Activated CD4-positive, CD25-positive, alpha-beta regulatory T cell treated with anti-CD3 and anti-CD28 coated beads, Interleukin-2, amount 50 U/mL, for 16 hours (primary cell): ENCODE data around the gene TMEM191B.
"Not testable (repeated sequence)": the region's sequence is repeated elsewhere in the genome, so short reads cannot be mapped to it uniquely, and the experiment has no call there.

Experiments used
- DNase-seq: peaks from one replicate; pipeline ENCODE4 v3.0.0-alpha.2; 2020; ENCODE audit warnings: low read depth, low spot score

TMEM191B gene

DNA sequence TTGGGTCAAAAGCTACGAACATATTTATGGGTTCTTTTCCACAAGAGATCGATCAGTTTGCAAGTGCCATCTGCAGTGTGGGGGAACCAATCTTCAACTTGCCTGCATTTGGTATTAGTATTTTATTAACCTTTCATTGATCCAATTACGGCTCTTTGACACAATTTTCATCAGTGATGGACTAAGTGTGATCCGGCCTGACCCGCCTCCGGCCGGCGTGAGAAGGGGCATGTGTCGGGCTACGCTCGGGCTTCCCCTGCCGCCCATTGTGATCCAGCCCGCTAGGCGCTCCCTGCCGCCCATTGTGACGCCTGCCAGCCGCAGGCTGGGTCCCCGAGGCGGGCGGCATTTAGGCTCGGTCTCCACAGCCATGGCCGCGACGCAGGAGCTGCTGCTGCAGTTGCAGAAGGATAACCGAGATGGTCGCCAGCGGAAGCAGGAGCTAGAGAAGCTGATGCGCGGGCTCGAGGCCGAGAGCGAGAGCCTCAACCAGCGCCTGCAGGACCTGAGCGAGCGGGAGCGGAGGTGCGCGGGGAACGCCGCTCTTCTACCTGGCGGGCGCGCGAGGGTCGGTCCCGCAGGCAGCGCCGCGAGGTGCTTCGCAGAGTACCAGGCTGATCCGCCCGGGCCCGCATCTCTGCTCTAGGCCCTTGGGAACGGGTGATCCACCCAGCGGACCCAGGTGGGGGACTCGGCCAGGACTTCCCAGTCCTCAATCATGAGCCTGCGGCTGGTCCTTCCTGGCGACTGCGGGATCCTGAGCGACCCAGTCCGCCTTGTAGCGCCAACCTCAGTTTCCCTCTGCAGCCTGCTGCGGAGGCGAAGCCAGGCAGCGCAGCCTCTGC lies at the start of gene TMEM191B:
Gene TMEM191B, plus strand, starts transcription at position 51 of the 845 bp plus-strand sequence. Its CDS starts 179 bp downstream, at position 230.
- not testable (repeated sequence) for DNase-seq

DNA sequence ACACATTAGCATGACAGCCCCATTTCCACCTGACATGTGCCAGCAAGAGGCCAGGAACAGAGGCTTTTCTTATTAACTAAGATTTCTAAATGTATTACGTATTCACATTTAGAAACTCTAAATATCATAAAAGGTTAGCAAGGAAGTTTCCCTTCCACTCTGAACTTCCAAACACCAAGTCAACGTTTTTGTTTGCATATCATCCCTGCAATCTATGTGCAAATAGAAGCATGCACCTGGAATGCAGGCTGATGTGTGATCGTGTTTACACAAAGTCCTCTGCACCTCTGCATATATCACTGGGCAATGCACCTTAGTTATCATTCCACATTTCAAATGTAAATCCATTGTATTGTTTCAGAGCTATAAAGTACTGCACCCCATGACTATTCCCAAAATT lies 31.4 kb upstream of the TMEM191B start:
- DNase-seq: not testable (repeated sequence)

DNA sequence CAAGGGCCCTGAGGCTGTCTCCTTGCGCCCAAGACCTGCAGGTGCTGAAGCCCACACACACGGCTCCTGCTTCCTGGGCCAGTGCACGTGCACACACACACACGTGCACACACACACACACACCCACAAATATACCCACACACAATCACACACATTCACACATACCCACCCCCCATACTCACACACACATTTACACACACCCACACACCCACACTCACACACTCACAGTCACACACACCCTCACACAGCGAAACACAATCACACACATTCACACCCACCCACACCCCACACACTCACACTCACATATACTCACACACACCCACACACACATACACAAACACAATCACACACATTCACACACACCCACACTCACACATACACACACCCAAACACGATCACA lies 16.3 kb upstream of the TMEM191B start:
- not testable (repeated sequence) for DNase-seq

DNA sequence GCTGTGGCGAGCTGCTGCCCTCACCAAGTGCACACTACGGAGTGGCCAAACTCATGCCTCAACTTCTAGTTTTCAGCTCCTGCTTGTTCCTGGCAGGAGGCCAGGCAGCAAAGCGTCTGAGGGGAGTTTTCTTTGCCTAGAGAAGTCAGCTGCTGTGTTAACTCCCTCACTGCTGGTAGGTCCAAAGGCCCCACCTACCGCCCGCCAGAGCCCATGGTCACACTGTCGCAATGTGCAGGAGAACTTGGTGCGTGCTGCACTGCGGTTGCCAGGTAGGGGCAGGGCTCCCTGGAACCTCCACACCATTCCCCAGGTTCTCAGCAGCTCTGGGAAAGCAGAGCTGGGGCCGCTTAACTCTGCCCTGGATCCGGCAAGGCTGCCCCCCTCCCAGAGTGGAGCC lies 15.2 kb upstream of the TMEM191B start:
- not testable (repeated sequence) for DNase-seq

DNA sequence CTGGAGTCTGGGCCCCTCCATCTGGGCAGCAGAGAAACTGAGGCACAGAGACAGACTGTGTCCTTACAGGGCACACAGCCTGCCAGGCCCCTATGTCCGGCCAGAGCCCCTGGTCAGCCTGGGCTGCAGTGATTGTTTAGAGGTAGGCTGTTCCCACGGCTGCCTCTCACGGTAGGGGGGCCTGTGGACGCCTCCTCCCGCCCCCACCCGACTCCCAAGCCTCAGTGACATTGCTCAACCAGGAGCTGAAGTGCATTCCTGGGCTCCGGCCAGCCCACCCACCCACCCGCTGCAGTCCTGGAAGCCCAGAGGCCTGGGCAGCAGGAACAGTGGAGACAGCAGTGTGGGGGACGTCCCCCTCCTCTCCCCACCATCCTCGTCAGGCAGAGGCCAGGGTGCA lies 14.1 kb upstream of the TMEM191B start:
- not testable (repeated sequence) for DNase-seq

DNA sequence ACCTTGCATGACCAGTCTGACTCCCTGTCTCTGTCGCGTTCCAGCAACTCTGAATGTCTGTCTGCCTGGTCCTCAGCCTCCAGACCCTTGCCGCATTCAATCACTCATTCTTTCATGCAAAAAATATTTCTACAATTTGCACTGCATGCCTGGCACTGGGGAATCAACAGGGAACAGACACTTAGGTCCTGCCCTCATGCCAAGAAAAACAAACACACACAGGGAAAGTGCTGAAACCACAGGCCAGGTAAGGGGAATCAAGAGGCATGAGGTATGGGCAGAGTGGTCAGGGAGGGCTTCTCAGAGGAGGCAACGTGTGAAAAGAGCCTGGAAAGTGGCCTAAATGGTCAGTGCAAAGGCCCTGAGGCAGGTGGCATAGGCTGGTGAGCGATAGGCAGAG lies 9.5 kb upstream of the TMEM191B start, which contains the start of gene GGTLC3:
Gene GGTLC3, minus strand, starts transcription at position 101 of the 400 bp plus-strand sequence. CDS start 264 bp downstream, outside the sequence.
- not testable (repeated sequence) for DNase-seq

DNA sequence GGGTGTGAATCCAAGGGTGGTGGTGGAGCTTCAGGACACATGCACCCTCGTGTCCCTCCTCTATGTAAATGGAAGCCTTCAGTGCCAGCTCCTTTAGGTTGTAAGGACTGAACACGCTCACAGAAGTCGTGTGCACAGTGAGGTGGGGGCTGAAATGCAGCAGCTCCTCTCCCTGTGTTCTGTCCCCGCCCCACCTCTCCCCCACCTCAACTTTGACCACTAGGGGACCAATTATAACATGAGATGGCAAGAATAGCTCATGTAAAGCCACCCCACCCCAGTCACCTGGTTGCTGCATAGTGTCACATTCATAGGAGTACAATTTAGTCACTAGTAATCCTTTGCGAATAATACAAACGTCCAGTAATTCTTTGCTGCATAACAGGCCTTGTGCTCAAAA lies 4.8 kb upstream of the TMEM191B start:
- DNase-seq: not testable (repeated sequence)

DNA sequence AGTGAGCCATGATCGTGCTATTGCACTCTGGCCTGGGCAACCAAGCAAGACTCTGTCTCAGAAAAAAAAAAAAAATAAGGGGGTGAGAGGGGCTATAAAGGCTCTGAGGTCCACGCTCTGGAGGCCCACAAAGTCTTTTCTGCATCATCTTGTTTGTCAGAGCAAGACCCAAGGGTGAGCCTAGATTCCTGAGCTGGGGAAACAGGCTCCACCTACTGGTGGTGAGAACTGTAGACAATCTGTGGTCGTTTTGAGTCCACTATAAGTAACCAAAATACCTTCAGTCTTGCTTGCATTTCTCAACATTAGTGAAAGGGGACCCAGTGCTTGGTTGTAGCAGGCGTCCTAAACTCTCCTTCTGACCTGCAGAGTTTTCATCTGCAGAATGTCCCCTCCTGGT lies 4.3 kb upstream of the TMEM191B start:
- not testable (repeated sequence) for DNase-seq

DNA sequence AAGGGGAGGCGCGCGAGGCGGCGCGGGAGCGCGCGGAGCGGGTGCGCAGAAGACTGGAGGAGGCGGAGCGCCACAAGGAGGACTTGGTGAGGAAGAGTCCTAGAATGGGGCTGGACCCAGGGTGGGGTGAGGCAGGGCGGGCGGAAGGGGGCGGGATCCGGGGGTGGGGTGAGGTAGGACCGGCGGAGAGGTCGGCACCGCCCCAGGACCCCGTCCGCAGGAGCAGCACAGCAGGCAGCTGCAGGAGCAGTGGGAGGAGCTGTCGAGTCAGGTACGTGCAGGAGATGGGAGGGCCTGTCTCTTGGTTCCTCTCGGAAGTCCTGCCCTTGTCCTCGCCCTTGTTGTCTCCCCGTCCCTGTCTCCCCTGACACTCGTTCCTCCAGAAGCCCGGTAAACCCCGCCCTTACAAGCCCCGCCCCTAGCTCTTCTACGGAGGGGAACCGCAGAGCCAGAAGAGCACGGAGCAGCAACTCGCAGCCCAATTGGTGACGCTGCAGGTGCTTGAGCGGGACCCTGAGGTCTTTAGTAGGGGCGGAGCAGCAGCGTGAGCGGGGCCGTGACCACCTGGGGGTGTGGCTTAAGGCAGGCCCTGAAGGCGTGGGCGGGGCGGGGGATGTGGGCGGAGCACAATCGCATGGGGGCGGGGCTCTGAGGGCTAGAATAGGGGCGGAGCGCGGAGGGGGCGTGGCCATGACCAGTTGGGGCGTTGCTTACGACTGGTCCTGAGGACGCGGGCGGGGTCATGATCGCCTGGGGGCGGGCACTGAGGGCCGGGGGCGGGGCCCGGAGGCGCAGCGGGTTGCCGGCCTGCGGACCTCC lies 1.2 kb downstream of the TMEM191B start:
- DNase-seq: peak; percentile 86

DNA sequence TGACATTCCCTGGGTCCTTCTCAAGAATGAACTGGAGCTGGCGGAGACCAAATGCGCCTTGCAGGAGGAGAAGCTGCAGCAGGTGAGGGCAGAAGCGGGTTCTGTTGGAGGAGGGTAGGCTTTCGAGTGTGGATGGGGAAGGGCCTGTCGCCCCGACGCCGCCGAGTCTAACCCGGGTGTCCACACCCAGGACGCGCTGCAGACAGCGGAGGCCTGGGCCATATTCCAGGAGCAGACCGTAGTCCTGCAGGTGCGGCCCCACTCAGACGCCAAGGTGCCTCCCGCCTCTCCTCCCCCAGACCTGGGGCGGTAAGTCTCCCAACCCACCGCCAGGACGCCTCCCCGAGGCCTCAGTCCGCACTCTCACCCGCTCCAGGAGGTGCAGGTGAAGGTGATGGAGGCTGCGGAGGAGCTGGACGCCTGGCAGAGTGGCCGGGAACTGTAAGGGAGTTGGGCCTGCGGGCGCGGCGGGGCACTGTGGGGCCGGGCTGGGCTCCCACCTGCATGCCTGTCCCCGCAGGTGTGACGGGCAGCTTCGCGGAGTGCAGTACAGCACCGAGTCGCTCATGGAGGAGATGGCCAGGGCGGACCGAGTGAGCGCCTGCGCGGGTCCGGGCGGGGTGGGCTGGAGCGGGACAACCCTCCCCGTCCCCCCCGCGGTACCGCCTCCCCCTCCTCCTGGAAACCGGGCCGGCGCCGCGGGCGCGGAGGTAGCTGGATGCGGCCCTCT lies 2.0 kb downstream of the TMEM191B start:
- not testable (repeated sequence) for DNase-seq

DNA sequence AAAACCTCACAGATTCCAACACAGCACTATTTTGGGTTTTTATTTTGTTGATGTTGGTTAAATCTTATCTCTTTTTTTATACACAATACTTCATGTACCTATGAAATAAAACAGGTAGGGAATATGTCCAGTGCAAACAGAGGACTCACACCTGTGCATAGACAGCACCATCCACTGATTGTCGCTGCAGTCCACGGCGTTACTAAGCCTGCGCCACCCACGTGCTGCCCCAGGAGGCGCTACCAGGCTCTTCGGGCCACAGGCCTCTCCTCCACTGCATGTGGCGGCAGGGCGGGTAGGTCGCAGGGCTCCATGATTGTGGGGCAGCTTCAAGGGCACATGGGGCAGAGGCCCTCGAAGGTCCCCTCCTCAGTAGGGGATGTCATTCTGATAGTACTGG lies 6.0 kb downstream of the TMEM191B start:
- not testable (repeated sequence) for DNase-seq

DNA sequence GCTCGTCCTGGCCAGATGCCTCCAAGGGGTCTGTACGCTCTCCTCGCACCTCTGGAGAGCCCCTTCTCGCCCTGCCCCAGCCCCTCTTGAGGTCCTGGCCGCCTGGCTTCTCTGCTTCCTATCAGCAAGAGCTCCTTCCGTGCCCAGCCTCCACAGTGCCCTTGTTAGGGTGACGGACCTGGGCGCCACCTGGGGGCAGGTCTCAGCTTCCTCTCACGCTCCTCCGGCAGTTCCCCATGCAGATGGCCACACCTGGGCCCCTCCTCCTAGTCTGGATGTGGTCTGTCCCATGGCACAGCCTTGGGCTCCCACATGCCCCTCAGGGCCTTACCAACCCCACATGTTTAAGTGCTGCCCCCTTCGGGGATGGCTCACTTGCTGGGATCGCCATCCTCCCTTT lies 6.7 kb downstream of the TMEM191B start:
- not testable (repeated sequence) for DNase-seq

DNA sequence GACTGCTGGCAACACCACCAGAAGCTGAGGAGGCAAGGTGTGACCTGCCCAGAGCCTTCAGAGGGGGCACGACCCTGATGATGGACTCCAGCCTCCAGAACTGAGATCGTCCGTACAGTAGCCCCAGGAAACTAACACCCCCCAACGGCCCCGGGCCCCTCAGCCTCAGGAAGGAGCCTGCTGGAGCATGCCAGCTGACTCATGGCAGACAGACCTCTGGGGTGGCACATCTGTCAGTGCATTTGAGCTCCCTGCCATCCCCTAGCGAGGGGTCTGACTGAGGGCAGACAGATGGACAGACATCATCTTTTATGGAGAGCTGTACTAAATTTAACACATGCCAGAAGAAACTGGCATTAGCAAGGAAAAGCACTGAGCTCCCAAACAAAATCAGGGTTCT lies 12.4 kb downstream of the TMEM191B start:
- DNase-seq: not testable (repeated sequence)

DNA sequence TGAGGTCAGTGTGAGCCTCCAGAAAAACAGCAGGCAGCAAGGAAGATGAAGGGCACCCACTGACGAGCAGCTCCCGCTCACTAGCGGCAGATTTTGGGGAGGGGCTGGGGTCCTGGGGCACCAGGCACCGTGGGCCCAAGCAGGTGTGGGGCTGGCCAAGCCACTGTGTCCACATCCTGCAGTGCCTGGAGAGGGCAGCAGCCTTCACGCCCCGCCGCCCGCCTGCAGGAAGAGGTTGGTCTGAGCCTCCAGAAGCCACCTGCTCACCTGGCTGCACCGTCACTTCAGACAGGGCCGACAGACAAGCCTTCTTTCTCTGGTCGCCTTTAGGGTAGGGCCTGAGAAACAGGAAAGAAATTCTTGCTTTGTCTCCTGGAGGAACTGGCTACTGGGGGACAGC lies 15.8 kb downstream of the TMEM191B start:
- not testable (repeated sequence) for DNase-seq

DNA sequence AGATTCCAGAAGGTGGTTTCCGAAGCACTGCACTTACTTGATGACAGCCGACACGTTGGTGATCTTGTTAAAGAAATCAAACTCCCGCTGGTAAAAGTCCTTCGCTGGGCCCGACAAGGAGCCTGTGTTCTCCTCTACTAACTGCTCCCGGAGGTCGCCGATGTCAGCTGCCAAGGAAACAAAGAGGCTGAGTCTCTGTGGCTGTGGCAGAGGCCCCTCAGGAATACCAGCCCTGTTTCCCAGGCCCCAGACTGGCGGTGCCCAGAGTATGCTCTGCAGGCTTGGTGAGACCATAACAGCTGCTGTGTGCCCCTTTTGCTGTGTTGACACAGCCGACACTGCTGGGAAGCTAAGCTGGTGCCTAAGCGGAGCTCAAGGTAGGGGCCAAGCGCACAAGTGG lies 17.0 kb downstream of the TMEM191B start:
- DNase-seq: not testable (repeated sequence)

DNA sequence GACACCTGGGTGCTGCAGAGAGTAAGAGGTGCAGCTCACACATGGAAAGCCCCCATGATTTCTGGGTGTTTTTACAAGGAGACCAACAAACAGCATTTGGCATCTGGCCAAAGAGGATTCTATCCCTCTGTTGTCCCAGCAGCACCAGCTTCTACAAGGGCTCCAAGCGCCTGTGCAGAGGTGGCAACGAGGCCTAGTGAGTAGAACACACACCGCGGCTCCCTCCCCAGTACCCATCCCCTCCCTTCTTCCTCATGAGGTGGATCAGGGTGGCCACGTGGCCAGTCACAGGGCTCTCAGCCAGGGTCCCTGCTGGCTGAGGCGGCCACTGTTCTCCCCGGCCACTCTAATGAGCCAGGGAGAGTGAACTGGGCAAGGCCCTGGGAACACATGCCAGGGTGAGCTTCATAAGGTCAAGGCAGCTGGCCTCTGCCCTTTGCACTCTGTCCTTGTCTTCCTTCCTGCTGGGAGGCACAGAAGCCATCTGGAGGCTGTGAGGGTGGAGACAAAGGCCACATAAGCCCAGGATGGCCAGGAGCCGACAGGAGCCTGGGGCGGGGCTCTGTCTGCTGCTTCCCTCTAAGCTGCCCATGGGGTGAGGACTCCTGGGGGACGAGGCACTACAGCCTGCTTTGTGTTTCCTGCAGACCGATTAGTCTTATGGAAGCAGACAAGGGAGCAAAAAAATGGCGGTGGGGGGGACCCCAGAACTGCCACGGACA lies 22.0 kb downstream of the TMEM191B start:
- not testable (repeated sequence) for DNase-seq

DNA sequence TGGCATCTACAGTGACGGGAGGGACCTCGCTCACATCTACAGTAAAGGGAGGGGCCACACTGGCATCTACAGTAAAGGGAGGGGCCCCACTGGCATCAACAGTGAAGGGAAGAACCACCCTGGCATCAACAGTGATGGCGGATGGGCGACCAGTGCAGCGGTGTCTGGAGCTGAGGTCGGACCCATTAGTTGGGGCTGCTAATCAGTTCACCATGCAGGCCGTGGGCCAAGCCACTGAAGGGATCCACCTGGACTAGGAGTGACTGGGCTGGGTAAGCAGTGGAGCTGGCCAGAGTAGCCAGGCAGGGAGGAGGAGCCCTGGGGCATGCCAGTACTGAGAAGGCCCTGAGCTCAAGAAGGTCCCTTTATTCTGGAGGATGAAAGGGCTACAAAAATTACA lies 23.4 kb downstream of the TMEM191B start:
- DNase-seq: not testable (repeated sequence)

DNA sequence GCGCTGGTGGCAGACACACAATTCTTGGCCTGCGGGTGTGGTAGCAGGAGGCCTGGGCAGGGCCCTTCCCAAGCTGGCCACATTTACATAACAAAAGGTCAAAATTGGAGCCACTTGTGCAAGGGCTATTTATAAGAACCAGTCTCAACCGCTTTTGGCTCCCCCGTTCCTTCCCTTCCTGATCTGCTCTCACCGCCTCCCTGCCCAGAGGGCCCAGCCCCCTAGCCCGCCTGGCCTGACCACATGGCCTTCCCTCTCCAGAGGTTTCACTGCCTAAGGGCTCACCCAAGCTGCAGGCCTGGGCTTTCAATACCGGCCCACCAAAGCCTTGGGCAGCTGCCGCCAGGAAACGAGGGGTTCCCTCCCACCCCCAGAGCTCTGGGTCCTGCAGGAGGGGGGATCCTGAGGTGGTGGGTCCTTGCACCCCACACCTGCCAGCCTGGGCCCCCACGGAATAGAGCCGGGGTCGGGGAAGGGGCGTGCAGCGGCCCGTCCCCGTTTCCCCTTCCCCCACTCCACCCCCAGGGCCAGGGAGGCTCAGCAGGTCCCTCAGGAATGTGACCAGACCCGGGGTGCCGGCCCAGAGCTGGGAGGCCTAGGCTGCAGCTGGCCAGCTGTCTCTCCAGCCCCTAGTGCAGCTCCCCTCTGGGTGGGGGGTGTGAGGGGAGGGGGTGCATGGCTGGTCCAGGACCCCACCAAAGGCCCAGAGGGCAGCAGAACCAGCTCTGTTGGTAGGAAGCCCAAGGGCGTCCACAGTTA lies 25.4 kb downstream of the TMEM191B start:
- not testable (repeated sequence) for DNase-seq

DNA sequence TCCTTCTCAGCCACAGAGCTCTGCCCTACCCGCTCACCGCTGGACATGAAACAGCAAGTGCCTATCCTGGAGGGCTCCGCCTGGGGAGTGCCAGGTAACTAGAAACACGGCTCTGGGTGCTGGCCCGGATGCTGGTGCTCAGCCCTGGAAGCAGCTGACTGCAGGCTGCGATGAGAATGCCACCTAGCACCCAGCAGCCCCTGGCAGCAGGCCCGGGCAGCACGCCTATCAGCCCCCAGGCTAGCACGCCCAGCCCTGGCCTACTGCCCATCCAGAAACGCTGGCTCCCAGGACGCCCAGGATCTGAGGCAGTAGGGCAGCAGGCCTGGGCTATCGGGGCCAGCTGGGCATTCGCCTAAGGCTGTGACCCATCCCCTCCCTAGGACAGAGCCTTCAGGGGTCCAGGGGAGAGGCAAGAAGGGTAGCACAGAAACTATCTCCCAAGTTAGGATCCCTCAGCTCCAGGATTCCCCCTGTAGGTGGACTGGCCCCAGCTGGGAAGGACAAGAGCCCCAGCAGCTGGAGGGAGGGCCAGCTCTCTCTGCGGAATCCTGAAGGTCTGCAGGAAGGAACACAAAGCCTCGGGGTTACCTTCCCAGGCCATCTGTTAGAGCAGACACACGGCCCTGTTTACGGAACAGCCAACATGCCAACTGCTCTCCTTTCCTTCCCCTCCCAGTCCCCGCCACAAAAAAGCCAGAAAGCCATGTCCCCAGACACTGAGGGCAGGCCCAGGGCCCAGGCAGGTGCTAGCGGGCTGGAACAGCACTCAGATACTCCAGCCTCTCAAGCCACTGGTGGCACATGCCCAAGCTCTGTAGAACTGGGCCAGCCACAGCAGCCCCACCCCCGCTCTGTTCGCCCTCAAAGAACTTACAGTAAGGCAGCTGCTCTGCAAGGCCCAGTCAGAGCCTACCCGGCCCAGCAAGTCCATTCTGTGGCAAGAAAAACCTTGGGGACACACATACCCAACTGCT lies 27.0 kb downstream of the TMEM191B start:
- DNase-seq: not testable (repeated sequence)
